ENCODE data around the gene GAB3. TPM values are rescaled to one million over a fixed set of nuclear protein-coding genes. Genes with fewer than 3 reads are reported as not detected.
"Not testable (repeated sequence)": the region's sequence is repeated elsewhere in the genome, so short reads cannot be mapped to it uniquely, and the experiment has no call there.

GAB3 gene
- total RNA-seq, 2 donors from 2014 or later, result 1.2 to 2.3 TPM

DNA sequence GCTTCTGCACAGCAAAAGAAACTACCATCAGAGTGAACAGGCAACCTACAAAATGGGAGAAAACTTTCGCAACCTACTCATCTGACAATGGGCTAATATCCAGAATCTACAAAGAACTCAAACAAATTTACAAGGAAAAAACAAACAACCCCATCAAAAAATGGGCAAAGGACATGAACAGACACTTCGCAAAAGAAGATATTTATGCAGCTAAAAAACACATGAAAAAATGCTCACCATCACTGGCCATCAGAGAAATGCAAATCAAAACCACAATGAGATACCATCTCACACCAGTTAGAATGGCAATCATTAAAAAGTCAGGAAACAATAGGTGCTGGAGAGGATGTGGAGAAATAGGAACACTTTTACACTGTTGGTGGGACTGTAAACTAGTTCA is 60.4 kb downstream of the GAB3 start:
- ATAC-seq; intact Hi-C loops (cut with DNase I, micrococcal nuclease); DNase-seq: not testable (repeated sequence)

DNA sequence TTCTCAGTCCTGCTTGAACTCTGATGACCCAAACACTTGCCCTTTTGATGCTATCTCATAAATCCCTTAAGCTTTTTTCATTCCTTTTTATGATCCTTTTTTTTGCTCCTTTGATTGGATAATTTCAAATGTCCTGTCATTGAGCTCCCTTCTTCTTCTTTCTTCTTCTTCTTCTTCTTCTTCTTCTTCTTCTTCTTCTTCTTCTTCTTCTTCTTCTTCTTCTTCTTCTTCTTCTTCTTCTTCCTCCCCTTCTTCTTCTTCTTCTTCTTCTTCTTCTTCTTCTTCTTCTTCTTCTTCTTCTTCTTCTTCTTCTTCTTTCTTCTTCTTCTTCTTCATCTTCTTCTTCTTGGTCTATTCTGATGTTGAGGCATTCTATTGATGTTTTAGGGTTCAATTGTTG is 78.8 kb downstream of the GAB3 start:
- DNase-seq; intact Hi-C loops (cut with DNase I, micrococcal nuclease); ATAC-seq: not testable (repeated sequence)

DNA sequence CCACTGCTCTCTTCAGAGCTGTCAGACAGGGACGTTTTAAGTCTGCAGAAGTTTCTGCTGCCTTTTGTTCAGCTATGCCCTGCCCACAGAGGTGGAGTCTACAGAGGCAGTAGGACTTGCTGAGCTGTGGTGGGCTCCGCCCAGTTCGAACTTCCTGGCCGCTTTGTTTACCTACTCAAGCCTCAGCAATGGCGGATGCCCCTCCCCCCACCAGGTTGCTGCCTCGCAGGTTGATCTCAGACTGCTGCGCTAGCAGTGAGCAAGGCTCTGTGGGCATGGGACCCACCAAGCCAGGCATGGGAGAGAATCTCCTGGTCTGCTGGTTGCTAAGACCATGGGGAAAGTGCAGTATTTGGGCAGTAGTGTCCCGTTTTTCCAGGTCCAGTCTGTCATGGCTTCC is 80.0 kb downstream of the GAB3 start:
- DNase-seq; ATAC-seq; intact Hi-C loops (cut with DNase I, micrococcal nuclease): not testable (repeated sequence)

DNA sequence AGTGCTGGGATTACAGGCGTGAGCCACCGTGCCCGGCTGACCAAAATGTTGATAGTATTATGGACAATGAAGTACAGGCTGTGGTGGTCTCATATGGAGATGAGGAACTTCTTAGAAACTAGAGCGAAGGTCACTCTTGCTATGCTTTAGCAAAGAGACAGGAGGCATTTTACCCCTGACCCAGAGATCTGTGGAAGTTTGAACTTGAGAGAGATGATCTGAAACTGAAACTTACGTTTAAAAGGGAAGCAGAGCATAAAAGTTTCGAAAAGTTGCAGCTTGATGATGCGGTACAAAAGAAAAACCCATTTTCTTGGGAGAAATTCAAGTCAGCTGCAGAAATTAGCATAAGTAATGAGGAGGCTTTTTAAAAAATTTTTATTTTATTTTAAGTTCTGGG is 89.0 kb downstream of the GAB3 start:
- intact Hi-C loops (cut with DNase I, micrococcal nuclease), result no loop called here
- ATAC-seq, result no peak
- no peak for DNase-seq

- intact Hi-C loops (cut with DNase I, micrococcal nuclease), result no loop called here
- DNase-seq (no peak), ATAC-seq (no peak)
Measured at GRCh38 chrX:154661170-154661569, 89.7 kb downstream of the GAB3 start.

- DNase-seq (no peak), ATAC-seq (no peak)
- intact Hi-C loops (cut with DNase I, micrococcal nuclease), result no loop called here
Measured at GRCh38 chrX:154660541-154660940, 90.3 kb downstream of the GAB3 start.

GRCh38 chrX:154658957-154659356 is 91.9 kb downstream of the GAB3 start:
- intact Hi-C loops (cut with DNase I, micrococcal nuclease), result no loop called here

GRCh38 chrX:154658187-154658586 is 92.7 kb downstream of the GAB3 start:
- intact Hi-C loops (cut with DNase I, micrococcal nuclease), result no loop called here
- no peak for ATAC-seq
- no peak for DNase-seq

More at GRCh38 chrX:154658957-154659356, 91.9 kb downstream of the GAB3 start:
- DNase-seq (no peak), ATAC-seq (no peak)

GRCh38 chrX:154657226-154657805 is 93.6 kb downstream of the GAB3 start:
- intact Hi-C loops (cut with DNase I, micrococcal nuclease), result no loop called here
- no peak for ATAC-seq

GRCh38 chrX:154655786-154656185 is 95.1 kb downstream of the GAB3 start:
- ATAC-seq (no peak), DNase-seq (no peak)
- intact Hi-C loops (cut with DNase I, micrococcal nuclease), result no loop called here

More at GRCh38 chrX:154657226-154657805, 93.6 kb downstream of the GAB3 start:
- no peak for DNase-seq

DNA sequence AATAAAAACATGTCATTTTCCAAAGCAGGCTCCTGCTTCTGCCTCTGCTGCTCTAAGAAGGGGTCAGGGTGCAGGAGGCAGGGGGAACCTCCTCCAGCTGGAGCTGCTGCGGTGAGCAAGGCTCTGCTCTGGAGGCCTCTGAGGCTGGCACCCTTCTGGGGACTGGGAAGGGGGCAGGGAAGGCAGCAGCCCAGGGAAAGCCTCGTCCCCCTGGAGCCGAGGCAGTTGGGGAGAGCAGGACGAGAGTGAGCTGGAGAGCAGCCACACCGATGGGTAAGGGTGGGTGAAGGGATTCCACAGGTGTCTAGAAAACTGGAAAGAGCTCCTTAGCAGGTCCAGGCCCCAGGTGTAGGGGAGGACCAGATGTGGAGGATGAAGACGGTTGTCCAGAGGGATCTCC is 95.5 kb downstream of the GAB3 start:
- DNase-seq (no peak), ATAC-seq (no peak)
- intact Hi-C loops (cut with DNase I, micrococcal nuclease), result no loop called here

DNA sequence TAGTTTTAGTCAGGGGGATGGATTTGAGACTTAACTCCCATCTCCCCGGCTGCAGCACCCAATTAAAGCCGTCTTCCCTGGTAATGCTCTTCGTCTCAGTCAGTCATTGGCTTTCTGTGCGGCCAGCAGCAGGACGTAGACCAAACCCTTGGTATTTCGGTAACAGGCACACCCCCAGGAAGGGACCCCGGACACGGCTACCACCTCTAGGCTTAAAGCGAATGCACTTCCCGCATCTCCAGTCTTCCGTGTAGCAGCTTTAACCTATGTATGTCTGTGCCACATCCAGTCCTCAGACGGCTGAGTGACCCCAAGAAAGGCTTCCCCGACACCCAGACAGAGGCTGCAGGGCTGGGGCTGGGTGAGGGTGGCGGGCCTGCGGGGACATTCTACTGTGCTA is 96.0 kb downstream of the GAB3 start:
- DNase-seq (no peak), ATAC-seq (no peak)
- intact Hi-C loops (cut with DNase I, micrococcal nuclease), result no loop called here

- intact Hi-C loops (cut with DNase I, micrococcal nuclease), result no loop called here
- DNase-seq (no peak), ATAC-seq (no peak)
Measured at GRCh38 chrX:154654372-154654771, 96.5 kb downstream of the GAB3 start.

DNA sequence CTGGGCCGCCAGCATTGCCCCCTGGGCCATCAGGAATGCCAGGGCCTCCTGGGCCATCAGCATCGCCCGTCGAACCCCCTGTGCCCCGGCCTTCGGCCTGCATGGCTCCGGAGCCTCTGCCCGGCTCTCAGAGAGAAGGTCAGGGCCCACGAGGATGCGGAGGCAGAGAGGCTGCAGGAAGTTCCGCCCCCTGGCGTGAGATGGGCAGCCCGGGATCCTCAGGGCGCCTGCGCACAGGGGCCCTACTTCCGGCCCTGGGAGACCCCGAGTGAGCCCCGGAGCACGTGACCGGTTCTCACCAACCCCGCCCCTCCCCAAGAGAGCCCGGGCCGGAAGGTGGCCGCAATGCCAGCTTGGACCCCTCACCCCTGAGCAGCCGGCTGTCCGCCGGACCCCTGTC is 97.5 kb downstream of the GAB3 start, which contains the start of gene CTAG2:
CTAG2 (minus strand) TSS at position 167 of the 400 bp plus-strand sequence; CDS start at position 103, 64 bp downstream.
- intact Hi-C loops (cut with DNase I, micrococcal nuclease); ATAC-seq; DNase-seq: not testable (repeated sequence)

DNA sequence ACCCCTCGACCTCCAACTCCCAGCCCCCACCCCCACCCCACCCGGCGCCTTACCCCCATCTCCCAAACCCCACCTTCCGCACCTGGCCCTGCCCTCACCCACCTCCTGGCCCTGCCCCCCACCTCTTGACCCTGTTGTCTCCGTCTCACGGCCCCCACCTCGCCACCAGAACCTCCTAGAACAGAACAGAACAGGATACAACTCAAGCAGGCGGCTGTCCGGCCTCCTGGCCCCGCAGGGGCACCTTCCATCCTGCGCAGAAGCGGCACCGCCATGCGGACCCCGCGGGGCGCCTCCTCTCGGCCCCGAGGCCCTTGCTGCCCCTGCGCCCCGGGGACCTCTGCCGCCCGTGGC is 97.9 kb downstream of the GAB3 start:
- ATAC-seq (no peak), DNase-seq (no peak)
- intact Hi-C loops (cut with DNase I, micrococcal nuclease), result no loop called here

- no peak for ATAC-seq
- intact Hi-C loops (cut with DNase I, micrococcal nuclease), result no loop called here
Measured at GRCh38 chrX:154652311-154653047, 98.4 kb downstream of the GAB3 start.

GRCh38 chrX:154650221-154650510 is 100.7 kb downstream of the GAB3 start:
- ATAC-seq, result no peak
- intact Hi-C loops (cut with DNase I, micrococcal nuclease), result no loop called here
- DNase-seq, result no peak

More at GRCh38 chrX:154652311-154653047, 98.4 kb downstream of the GAB3 start:
- no peak for DNase-seq

GRCh38 chrX:154649503-154650220 is 101.2 kb downstream of the GAB3 start:
- DNase-seq (no peak), ATAC-seq (no peak)
- intact Hi-C loops (cut with DNase I, micrococcal nuclease), result no loop called here

DNA sequence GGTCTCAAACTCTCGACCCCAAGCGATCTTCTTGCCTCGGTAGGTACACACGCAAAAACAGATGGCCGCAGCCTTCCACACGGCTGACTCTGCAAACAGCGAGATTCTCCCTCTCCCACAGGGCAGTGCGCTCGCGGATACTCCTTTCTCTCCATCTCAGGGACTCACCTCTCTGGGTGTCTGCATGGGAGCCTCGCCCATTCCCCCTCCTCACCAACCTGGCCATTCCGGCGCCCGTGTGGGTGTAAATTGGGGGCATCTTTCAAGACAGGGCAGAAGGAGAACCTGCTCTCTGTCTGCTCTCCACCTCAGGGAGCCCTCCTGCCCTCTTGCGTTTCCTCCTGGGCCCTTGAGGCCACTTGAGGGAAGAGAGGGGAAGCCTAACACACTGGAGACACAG is 101.9 kb downstream of the GAB3 start:
- ATAC-seq, result no peak

GRCh38 chrX:154645745-154646378 is 105.0 kb downstream of the GAB3 start:
- DNase-seq; intact Hi-C loops (cut with DNase I, micrococcal nuclease); ATAC-seq: not testable (repeated sequence)

More for the DNA sequence above, 101.9 kb downstream of the GAB3 start:
- DNase-seq, result no peak
- intact Hi-C loops (cut with DNase I, micrococcal nuclease), result no loop called here

Measured in left colon (tissue), 2 donors.